H1 (cell line): Measurements from ENCODE around the gene ZNF358. TPM values are rescaled to one million over a fixed set of nuclear protein-coding genes. Genes with fewer than 3 reads are reported as not detected.

ENCODE experiments used
- CTCF ChIA-PET: fragments of 300-600 bp; sonication (Branson Sonifier 250); formaldehyde crosslinking; loops from one replicate; lab custom pipeline; 2021; ENCODE audit not compliant: partially characterized antibody; lab: Charles Lee
- POLR2A ChIA-PET: fragments of 300-600 bp; sonication (Branson Sonifier 250); formaldehyde crosslinking; loops from one replicate; lab custom pipeline; 2021; ENCODE audit warnings: inconsistent platforms; ENCODE audit not compliant: partially characterized antibody; lab: Charles Lee
- DNase-seq, 2 experiments: peaks; one replicate each; pipeline versions ENCODE4 v3.0.0 to v3.0.0-alpha.2; 2010 to 2022; ENCODE audit warnings: low spot score in 2 of 2, low read depth in 1 of 2, mixed read lengths in 1 of 2
- FAIRE-seq: peaks from 2 replicates; lab custom pipeline; 2011; peaks lifted over from hg19 to GRCh38; lab: Jason Lieb, UNC
- H2AFZ ChIP-seq: 2 replicates; pipeline ENCODE4 v1.8.1; 2012; ENCODE audit warnings: low read length, inconsistent platforms
- H2AK5ac ChIP-seq: 2 replicates; pipeline ENCODE4 v1.6.1; 2013; ENCODE audit warnings: low read depth, low read length
- H2BK120ac ChIP-seq: replicated peaks from 2 replicates; pipeline ENCODE3; 2013; ENCODE audit warnings: low read depth, low read length, inconsistent platforms
- H2BK12ac ChIP-seq: 2 replicates; pipeline ENCODE4 v1.6.1; 2013; ENCODE audit warnings: low read depth, low read length
- H2BK15ac ChIP-seq: 2 replicates; pipeline ENCODE4 v1.6.1; 2013; ENCODE audit warnings: low read length
- H2BK20ac ChIP-seq: 2 replicates; pipeline ENCODE4 v1.6.1; 2013; ENCODE audit warnings: low read length
- H2BK5ac ChIP-seq: 2 replicates; pipeline ENCODE4 v1.6.1; 2013; ENCODE audit warnings: low read depth, low read length
- H3K14ac ChIP-seq: 2 replicates; pipeline ENCODE4 v1.6.1; 2013; ENCODE audit warnings: inconsistent platforms; ENCODE audit not compliant: insufficient read length
- H3K18ac ChIP-seq: 2 replicates; pipeline ENCODE4 v1.6.1; 2013; ENCODE audit warnings: low read length; ENCODE audit errors: extremely low read depth
- H3K23ac ChIP-seq: 2 replicates; pipeline ENCODE4 v1.6.1; 2013; ENCODE audit warnings: inconsistent platforms; ENCODE audit not compliant: insufficient read length
- H3K23me2 ChIP-seq: 2 replicates; pipeline ENCODE4 v1.6.1; 2013; ENCODE audit warnings: low read depth, low read length
- H3K27ac ChIP-seq: 2 replicates; pipeline ENCODE4 v1.6.1; 2011; ENCODE audit warnings: low read depth, low read length, inconsistent platforms
- H3K27me3 ChIP-seq, 4 experiments: replicated peaks in 1 of 4; 1 replicate in 1 of 4; 2 replicates in 3 of 4; pipeline versions ENCODE4 v1.6.1 to v1.8.1; 2011 to 2013; ENCODE audit warnings: low read length in 3 of 4, mild to moderate bottlenecking in 3 of 4, inconsistent platforms in 2 of 4, mixed read lengths in 2 of 4, moderate library complexity in 1 of 4; ENCODE audit not compliant: control insufficient read depth in 3 of 4, insufficient read depth in 3 of 4; ENCODE audit errors: extremely low read depth in 1 of 4
- H3K36me3 ChIP-seq, 4 experiments: 2 replicates each; pipeline versions ENCODE4 v1.6.1 to v1.8.1; 2011 to 2013; ENCODE audit warnings: mild to moderate bottlenecking in 4 of 4, low read length in 3 of 4, moderate library complexity in 2 of 4, control low read depth in 1 of 4, inconsistent platforms in 1 of 4; ENCODE audit not compliant: insufficient read depth in 4 of 4, control insufficient read depth in 2 of 4
- H3K4ac ChIP-seq: replicated peaks from 2 replicates; pipeline ENCODE3; 2013; ENCODE audit warnings: low read length, low read depth, mixed read lengths, inconsistent platforms; ENCODE audit not compliant: insufficient read length
- H3K4me1 ChIP-seq, 4 experiments: replicated peaks in 1 of 4; 1 replicate in 1 of 4; 2 replicates in 3 of 4; pipeline versions ENCODE4 v1.6.1 to v1.8.1; 2011 to 2013; ENCODE audit warnings: low read length in 3 of 4, inconsistent platforms in 2 of 4, mixed read lengths in 1 of 4; ENCODE audit not compliant: insufficient read depth in 4 of 4, control insufficient read depth in 3 of 4
- H3K4me2 ChIP-seq, 2 experiments: 2 replicates each; pipeline versions ENCODE4 v1.6.1 to v1.8.1; 2011 to 2013; ENCODE audit warnings: low read depth in 2 of 2, low read length in 2 of 2, control low read depth in 1 of 2, inconsistent platforms in 1 of 2, mild to moderate bottlenecking in 1 of 2; ENCODE audit not compliant: insufficient read depth in 1 of 2
- H3K4me3 ChIP-seq, 4 experiments: fragments of 200-600, 300-600 bp in 1 of 4; sonication (generic), shearing (Covaris generic), sonication (Bioruptor Twin) in 1 of 4; 2 replicates each; pipeline versions ENCODE4 v1.5.1 to v1.8.1; 2011 to 2016; ENCODE audit warnings: low read length in 4 of 4, low read depth in 3 of 4, control low read depth in 2 of 4, inconsistent platforms in 2 of 4, mild to moderate bottlenecking in 2 of 4, mixed read lengths in 1 of 4, moderate library complexity in 1 of 4; ENCODE audit not compliant: insufficient read depth in 2 of 4; ENCODE audit errors: extremely low read depth in 1 of 4
- H3K56ac ChIP-seq: replicated peaks from 2 replicates; pipeline ENCODE3; 2013; ENCODE audit warnings: low read depth, mild to moderate bottlenecking, mixed read lengths, low read length, inconsistent platforms; ENCODE audit not compliant: insufficient read length
- H3K79me1 ChIP-seq: 2 replicates; pipeline ENCODE4 v1.6.1; 2013; ENCODE audit warnings: low read depth, low read length, control low read depth
- H3K79me2 ChIP-seq, 2 experiments: 2 replicates each; pipeline versions ENCODE4 v1.6.1 to v1.8.1; 2012 to 2013; ENCODE audit warnings: low read length in 2 of 2, mild to moderate bottlenecking in 2 of 2, inconsistent platforms in 1 of 2; ENCODE audit not compliant: insufficient read depth in 2 of 2, control insufficient read depth in 1 of 2
- H3K9ac ChIP-seq, 4 experiments: replicated peaks in 1 of 4; 1 replicate in 1 of 4; 2 replicates in 3 of 4; pipeline versions ENCODE4 v1.6.1 to v1.8.1; 2011 to 2013; ENCODE audit warnings: low read depth in 3 of 4, low read length in 3 of 4, control low read depth in 2 of 4, mild to moderate bottlenecking in 2 of 4, moderate library complexity in 2 of 4, inconsistent platforms in 1 of 4; ENCODE audit errors: extremely low read depth in 1 of 4
- H3K9me3 ChIP-seq, 2 experiments: 2 replicates each; pipeline versions ENCODE4 v1.6.1 to v1.8.1; 2012 to 2013; ENCODE audit warnings: mild to moderate bottlenecking in 2 of 2, moderate library complexity in 2 of 2, control low read depth in 1 of 2, inconsistent platforms in 1 of 2, low read depth in 1 of 2, low read length in 1 of 2, mixed read lengths in 1 of 2; ENCODE audit not compliant: insufficient read depth in 2 of 2
- H4K20me1 ChIP-seq, 2 experiments: replicated peaks in 1 of 2; 2 replicates each; pipeline versions ENCODE3 to v1.8.1; 2011 to 2013; ENCODE audit warnings: inconsistent platforms in 2 of 2, low read length in 2 of 2, mild to moderate bottlenecking in 1 of 2; ENCODE audit not compliant: insufficient read depth in 2 of 2, control insufficient read depth in 1 of 2
- H4K5ac ChIP-seq: 2 replicates; pipeline ENCODE4 v1.6.1; 2013; ENCODE audit warnings: low read length, low read depth, mixed read lengths, inconsistent platforms; ENCODE audit not compliant: insufficient read length
- H4K8ac ChIP-seq: 2 replicates; pipeline ENCODE4 v1.8.0; 2013; ENCODE audit warnings: mild to moderate bottlenecking, moderate library complexity, low read length, inconsistent platforms; ENCODE audit not compliant: insufficient read depth; ENCODE audit errors: extremely low read depth
- H4K91ac ChIP-seq: replicated peaks from 2 replicates; pipeline ENCODE3; 2013; ENCODE audit warnings: low read length, mixed read lengths, inconsistent platforms; ENCODE audit not compliant: insufficient read length
- BACH1 ChIP-seq: IDR thresholded peaks from 2 replicates; pipeline ENCODE4 v1.6.1; 2012; ENCODE audit warnings: low read length, improper control_type of control experiment
- CEBPB ChIP-seq: IDR thresholded peaks from 2 replicates; pipeline ENCODE4 v1.6.1; 2012; ENCODE audit warnings: low read depth, low read length
- NRF1 ChIP-seq: IDR thresholded peaks from 2 replicates; pipeline ENCODE4 v1.6.1; 2011; ENCODE audit warnings: mild to moderate bottlenecking, low read depth, low read length, improper control_type of control experiment
- USF2 ChIP-seq: IDR thresholded peaks from 2 replicates; pipeline ENCODE4 v1.6.1; 2011; ENCODE audit warnings: low read length, improper control_type of control experiment
- WGBS, 2 experiments: shearing (Covaris generic) in 1 of 2; methylation state at CpG; one replicate each; pipeline versions ENCODE4 v1.1.6 to v1.1.7; 2013 to 2015; ENCODE audit warnings: low lambda C conversion rate in 2 of 2, mixed read lengths in 2 of 2, inconsistent platforms in 1 of 2, low coverage in 1 of 2, missing lambda C conversion rate in 1 of 2; ENCODE audit not compliant: insufficient replicate concordance in 2 of 2, insufficient coverage in 1 of 2, insufficient read length in 1 of 2; ENCODE audit errors: extremely low coverage in 1 of 2, missing lambda C conversion rate in 1 of 2; 5-methylcytosine and 5-hydroxymethylcytosine counted together
- polyA plus RNA-seq, 7 experiments: library from polyadenylated mRNA; depleted of rRNA in 3 of 7; stranded (reverse) in 5 of 7; unstranded in 2 of 7; fragments of >200 nt in 5 of 7; fragments of 200-250 nt in 2 of 7; gene quantifications; 1 replicate in 5 of 7; 2 replicates in 1 of 7; 4 replicates in 1 of 7; pipeline versions ENCODE4 v1.2.1 to v1.2.3, GENCODE V29; 2011 to 2013; ENCODE audit warnings: missing spikeins in 2 of 7, mixed read lengths in 2 of 7
- total RNA-seq: library from RNA; stranded (reverse); fragmentation: NEBNext Ultra II Directional; extraction: Animal tissue kit (Norgen Biotek cat#: 25700); gene quantifications from 2 replicates; pipeline ENCODE4 v1.2.1, GENCODE V29; 2021

Gene ZNF358
- total and polyA plus RNA-seq, 2 of the 8 experiments (the other 6 are each of a cell fraction or from before 2014, with no cell fraction given): 40.0 to 60.3 TPM

GRCh38 chr19:7524523-7524922 is 8.6 kb downstream of the ZNF358 start:
- Histone ChIP-seq H4K5ac (no peak overlapping the region), H3K36me3 (peaks cover 0 to 7% (median under 1%) of the 10 kb centered on the region in 4 experiments; a peak in 3 of 8 replicates), H3K23me2 (peaks cover 10% of the 10 kb centered on the region; the same call in 1 of the 2 replicates), H2BK120ac (no peak overlapping the region), H4K91ac (no peak overlapping the region), H3K18ac (no peak overlapping the region), H2BK12ac (no peak overlapping the region), H3K4me2 (no peak overlapping the region), H3K4me1 (peaks cover 0 to 5% (median 1%) of the 10 kb centered on the region in 4 experiments; a peak in 1 of 7 replicates), H3K79me2 (no peaks in the 10 kb centered on the region), H3K27ac (no peak overlapping the region), H3K4ac (no peak overlapping the region), H2AFZ (no peak overlapping the region), H2BK5ac (no peak overlapping the region), H3K27me3 (no peaks in the 10 kb centered on the region), H3K4me3 (no peak overlapping the region), H3K9ac (no peak overlapping the region; a peak in 1 of 7 replicates), H4K8ac (no peak overlapping the region), H3K9me3 (no peaks in the 10 kb centered on the region), H3K56ac (no peak overlapping the region), H2BK20ac (no peak overlapping the region), H2AK5ac (no peak overlapping the region), H3K23ac (no peak overlapping the region), H2BK15ac (no peak overlapping the region), H3K14ac (no peak overlapping the region), H3K79me1 (peaks cover 2% of the 10 kb centered on the region; the same call in 1 of the 2 replicates)
- ChIA-PET POLR2A (interaction anchor here (1.1 kb wide), 1 partner anchor 10 kb away, joined by 6 read pairs; no protein-coding TSS in a partner anchor), CTCF (interaction anchor here (0.8 to 2.8 kb wide), 3 partner anchors 10 to 141 kb away, joined by 3 to 11 read pairs (median 3); a partner anchor contains a TSS)
- WGBS, 2 experiments: 80% methylated on average over 5 of the region's 5 CpGs; no CpG with 5 or more reads in 1 of the 2 experiments
- FAIRE-seq (no peak), DNase-seq (no peak)
- no peak for TF ChIP-seq CEBPB
- no peak for TF ChIP-seq NRF1
- TF ChIP-seq USF2: no peak
- TF ChIP-seq BACH1: no peak
- TF ChIP-seq, all 59 proteins: peak for 0
- peaks cover 2 to 4% of the 10 kb centered on the region in 2 experiments for H4K20me1 ChIP-seq
